GM19099 (cell line): ENCODE results near the gene SPACA7.

Source experiments
- POLR2A ChIP-seq: IDR thresholded peaks from 3 replicates; pipeline ENCODE4 v1.6.1; 2011; ENCODE audit warnings: low read depth; ENCODE audit not compliant: insufficient read length; ENCODE audit errors: extremely low read depth

The SPACA7 gene

GRCh38 chr13:112462408-112462807 is 86.3 kb downstream of the SPACA7 start:
- no peak for TF ChIP-seq POLR2A

- TF ChIP-seq POLR2A = no peak
Observed at GRCh38 chr13:112464720-112465119, 88.6 kb downstream of the SPACA7 start.

GRCh38 chr13:112465251-112466131 is 89.3 kb downstream of the SPACA7 start:
- no peak for TF ChIP-seq POLR2A

GRCh38 chr13:112466132-112467058 is 90.2 kb downstream of the SPACA7 start:
- no peak for TF ChIP-seq POLR2A

- no peak for TF ChIP-seq POLR2A
Observed at GRCh38 chr13:112467236-112467635, 91.1 kb downstream of the SPACA7 start.

DNA sequence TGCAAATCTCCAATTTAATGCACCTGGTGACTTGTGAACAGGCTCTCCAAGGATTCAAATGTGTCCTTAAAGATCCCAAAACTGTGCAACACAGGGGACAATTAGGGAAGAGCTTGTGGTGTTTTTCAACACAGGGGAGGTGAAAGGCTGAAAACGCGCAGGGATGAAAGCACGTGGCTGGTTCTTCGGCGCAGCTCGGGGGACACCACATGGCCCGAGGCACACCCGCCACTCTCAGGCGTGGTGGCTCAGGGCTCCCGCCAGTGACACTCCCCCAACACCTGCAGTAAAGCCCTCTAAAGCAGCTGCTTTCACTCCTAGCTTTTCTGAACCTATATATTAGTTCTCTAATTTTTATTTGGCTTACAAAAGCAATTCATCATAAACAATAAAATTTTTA is 91.9 kb downstream of the SPACA7 start:
- no peak for TF ChIP-seq POLR2A

- TF ChIP-seq POLR2A = no peak
Observed at GRCh38 chr13:112469071-112469745, 93.1 kb downstream of the SPACA7 start.

DNA sequence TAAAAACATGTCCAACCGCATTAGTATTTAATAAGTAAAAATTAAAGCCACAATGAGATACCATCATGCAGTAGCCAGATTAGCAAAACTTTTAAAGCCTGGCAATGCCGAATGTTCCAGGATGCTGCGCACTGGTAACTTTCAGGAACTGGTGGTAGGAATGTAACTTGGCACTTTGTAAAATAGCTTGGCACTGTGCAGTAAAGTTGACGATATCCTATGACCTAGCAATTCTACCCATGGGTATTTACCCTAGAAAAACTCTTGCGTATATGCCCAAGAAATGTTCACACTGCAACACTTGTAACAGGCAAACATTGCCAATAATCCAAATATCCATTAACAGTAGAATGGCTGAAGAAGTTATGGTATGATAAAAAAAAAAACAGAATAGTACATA is 97.7 kb downstream of the SPACA7 start:
- TF ChIP-seq POLR2A = no peak

GRCh38 chr13:112474869-112475268 is 98.7 kb downstream of the SPACA7 start:
- no peak for TF ChIP-seq POLR2A

GRCh38 chr13:112475889-112476288 is 99.7 kb downstream of the SPACA7 start:
- TF ChIP-seq POLR2A = no peak

DNA sequence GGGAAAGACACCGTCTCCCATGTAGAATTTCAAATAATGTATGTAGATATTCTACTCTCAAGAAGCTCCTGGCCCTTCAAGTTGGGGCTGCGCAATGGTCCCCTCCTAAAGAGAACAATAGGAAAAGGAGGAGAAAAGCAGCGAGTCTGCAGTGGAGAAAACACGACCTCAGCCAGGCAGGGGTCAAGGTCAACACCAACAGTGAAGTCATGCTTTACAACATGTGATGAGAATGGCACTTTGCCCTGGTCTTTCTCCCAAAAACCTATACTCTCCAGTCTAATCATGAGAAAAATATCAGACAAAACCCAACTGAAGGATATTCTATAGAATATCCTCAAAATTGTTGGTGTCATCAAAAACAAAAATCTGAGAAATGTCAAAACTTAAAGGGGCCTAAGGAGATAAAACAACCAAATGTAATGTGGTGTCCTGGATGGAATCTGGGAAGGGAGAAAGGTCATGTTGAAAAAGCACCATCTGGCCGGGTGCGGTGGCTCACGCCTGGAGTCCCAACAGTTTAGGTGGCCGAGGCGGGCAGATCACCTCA is 101.0 kb downstream of the SPACA7 start:
- TF ChIP-seq POLR2A = no peak

- TF ChIP-seq POLR2A = no peak
Observed at GRCh38 chr13:112479389-112479788, 103.2 kb downstream of the SPACA7 start.

- no peak for TF ChIP-seq POLR2A
Observed at GRCh38 chr13:112481458-112481857, 105.3 kb downstream of the SPACA7 start.

DNA sequence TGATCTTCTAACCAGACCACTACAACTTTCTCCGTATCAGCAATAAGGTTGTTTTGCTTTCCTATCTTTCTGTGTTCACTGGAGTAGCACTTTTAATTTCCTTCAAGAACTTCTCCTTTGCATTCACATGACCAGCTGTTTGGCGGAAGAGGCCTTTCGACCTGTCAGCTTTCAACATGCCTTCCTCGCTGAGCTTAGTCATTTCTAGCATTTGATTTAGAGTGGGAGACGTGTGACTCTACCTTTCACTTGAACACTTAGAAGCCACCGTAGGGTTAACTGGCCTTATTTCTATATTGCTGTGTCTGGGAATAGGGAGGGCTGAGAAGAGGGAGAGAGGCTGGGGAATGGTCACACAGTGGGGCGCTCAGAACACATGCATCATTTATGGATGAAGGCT is 107.1 kb downstream of the SPACA7 start:
- TF ChIP-seq POLR2A = no peak
